K562 (cell line): ENCODE results near the gene SLC38A7. TPM values are rescaled to one million over a fixed set of nuclear protein-coding genes. Genes with fewer than 3 reads are reported as not detected.

ENCODE experiments used
- CAMTA2 ChIP-seq: fragments of 250-450 bp; sonication (Bioruptor Pico); conservative IDR thresholded peaks from 2 replicates; pipeline ENCODE4 v1.5.1; 2022
- CREB5 ChIP-seq: fragments of 250-450 bp; sonication (Bioruptor Pico); IDR thresholded peaks from 2 replicates; pipeline ENCODE4 v1.5.0; 2020; ENCODE audit warnings: mild to moderate bottlenecking
- GTF2F1 ChIP-seq: IDR thresholded peaks from 2 replicates; pipeline ENCODE4 v1.6.1; 2011; ENCODE audit warnings: low read depth, low read length, improper control_type of control experiment
- MCM7 ChIP-seq, 2 experiments: fragments of 450-650 bp; IDR thresholded peaks; 2 replicates each; pipeline ENCODE4 v1.6.1; 2016 to 2018
- MGA ChIP-seq: fragments of 450-650 bp; IDR thresholded peaks from 2 replicates; pipeline ENCODE4 v1.6.1; 2016; ENCODE audit warnings: mild to moderate bottlenecking, moderate library complexity
- POLR2G ChIP-seq: fragments of 200-400 bp; formaldehyde crosslinking; IDR thresholded peaks from 2 replicates; pipeline ENCODE4 v1.6.1; 2017; ENCODE audit warnings: low read depth, mild to moderate bottlenecking, antibody characterized with exemption, low read length, moderate library complexity
- SMAD3 ChIP-seq: fragments of 450-650 bp; formaldehyde crosslinking; conservative IDR thresholded peaks from 2 replicates; pipeline ENCODE4 v1.4.0; 2020; ENCODE audit warnings: mild to moderate bottlenecking
- SMARCC2 ChIP-seq: fragments of 450-650 bp; IDR thresholded peaks from 2 replicates; pipeline ENCODE4 v1.6.1; 2017; ENCODE audit warnings: antibody characterized with exemption, moderate library complexity, mild to moderate bottlenecking, low read depth
- SREBF2 ChIP-seq: sonication (generic); formaldehyde crosslinking; IDR thresholded peaks from 2 replicates; pipeline ENCODE4 v1.4.0; 2020; ENCODE audit warnings: mild to moderate bottlenecking, missing genetic modification reagents
- XRCC3 ChIP-seq: fragments of 450-650 bp; IDR thresholded peaks from 2 replicates; pipeline ENCODE4 v1.6.1; 2017; ENCODE audit warnings: mild to moderate bottlenecking, moderate library complexity
- YBX1 ChIP-seq: fragments of 450-650 bp; IDR thresholded peaks from 2 replicates; pipeline ENCODE4 v1.7.1; 2016; ENCODE audit warnings: mild to moderate bottlenecking
- ZBTB33 ChIP-seq: sonication (generic); formaldehyde crosslinking; IDR thresholded peaks from 2 replicates; pipeline ENCODE4 v1.8.1; 2023; ENCODE audit warnings: mild to moderate bottlenecking, missing genetic modification reagents
- ZFP30 ChIP-seq: fragments of 250-450 bp; sonication (Bioruptor Pico); IDR thresholded peaks from 2 replicates; pipeline ENCODE4 v1.8.0; 2022; ENCODE audit warnings: moderate library complexity, mild to moderate bottlenecking, inconsistent platforms, borderline replicate concordance
- ZNF655 ChIP-seq: fragments of 250-450 bp; sonication (Bioruptor Pico); IDR thresholded peaks from 2 replicates; pipeline ENCODE4 v1.5.0; 2021
- polyA plus RNA-seq, 8 experiments: library from polyadenylated mRNA; depleted of rRNA in 4 of 8; stranded (reverse) in 5 of 8; unstranded in 3 of 8; fragments of >200 nt; fragmentation: Nextera tagmentation in 2 of 8; fragmentation: Illumina TruSeq in 1 of 8; extraction: Ambion mirVana in 2 of 8; extraction: Trizol in 1 of 8; gene quantifications; 2 replicates each; pipeline versions ENCODE4 v1.2.1 to v1.2.3, GENCODE V29; 2011 to 2014; ENCODE audit warnings: inconsistent platforms in 1 of 8, missing spikeins in 1 of 8
- total RNA-seq, 7 experiments: library from RNA; depleted of rRNA in 6 of 7; stranded (reverse); fragments of >200 nt in 6 of 7; fragmentation: Illumina TruSeq in 2 of 7; extraction: Trizol in 2 of 7; gene quantifications; 2 replicates each; pipeline versions ENCODE4 v1.2.1 to v1.2.3, GENCODE V29; 2011 to 2021; ENCODE audit warnings: low replicate concordance in 1 of 7

The SLC38A7 gene
- total and polyA plus RNA-seq, 9 of the 15 experiments (the other 6 are each of a cell fraction or from before 2014, with no cell fraction given), result 2.7 to 12.2 (median 6.5) TPM

GRCh38 chr16:58658796-58659211 is 25.8 kb downstream of the SLC38A7 start (continued):
- TF ChIP-seq MGA (peak; percentile 73), YBX1 (no peak), MCM7 (IDR thresholded peaks at IDR 0.05) (no peak), SMAD3 (CRISPR knock-in tag) (no peak), SREBF2 (CRISPR knock-in tag) (no peak), ZBTB33 (no peak), GTF2F1 (no peak), POLR2G (no peak), CAMTA2 (CRISPR knock-in tag) (no peak), XRCC3 (no peak), ZFP30 (CRISPR knock-in tag) (no peak), CREB5 (no peak), SMARCC2 (no peak), ZNF655 (CRISPR knock-in tag) (no peak)
